H1 (cell line): ENCODE data around the gene RBM38. TPM values are rescaled to one million over a fixed set of nuclear protein-coding genes. Genes with fewer than 3 reads are reported as not detected.

Experiments
- CTCF ChIA-PET: fragments of 300-600 bp; sonication (Branson Sonifier 250); formaldehyde crosslinking; loops from one replicate; lab custom pipeline; 2021; ENCODE audit not compliant: partially characterized antibody; lab: Charles Lee
- POLR2A ChIA-PET: fragments of 300-600 bp; sonication (Branson Sonifier 250); formaldehyde crosslinking; loops from one replicate; lab custom pipeline; 2021; ENCODE audit warnings: inconsistent platforms; ENCODE audit not compliant: partially characterized antibody; lab: Charles Lee
- DNase-seq, 2 experiments: peaks; one replicate each; pipeline versions ENCODE4 v3.0.0 to v3.0.0-alpha.2; 2010 to 2022; ENCODE audit warnings: low spot score in 2 of 2, low read depth in 1 of 2, mixed read lengths in 1 of 2
- FAIRE-seq: peaks from 2 replicates; lab custom pipeline; 2011; peaks lifted over from hg19 to GRCh38; lab: Jason Lieb, UNC
- H2AFZ ChIP-seq: 2 replicates; pipeline ENCODE4 v1.8.1; 2012; ENCODE audit warnings: low read length, inconsistent platforms
- H2AK5ac ChIP-seq: 2 replicates; pipeline ENCODE4 v1.6.1; 2013; ENCODE audit warnings: low read depth, low read length
- H2BK120ac ChIP-seq: replicated peaks from 2 replicates; pipeline ENCODE3; 2013; ENCODE audit warnings: low read depth, low read length, inconsistent platforms
- H2BK12ac ChIP-seq: 2 replicates; pipeline ENCODE4 v1.6.1; 2013; ENCODE audit warnings: low read depth, low read length
- H2BK15ac ChIP-seq: 2 replicates; pipeline ENCODE4 v1.6.1; 2013; ENCODE audit warnings: low read length
- H2BK20ac ChIP-seq: 2 replicates; pipeline ENCODE4 v1.6.1; 2013; ENCODE audit warnings: low read length
- H2BK5ac ChIP-seq: 2 replicates; pipeline ENCODE4 v1.6.1; 2013; ENCODE audit warnings: low read depth, low read length
- H3K14ac ChIP-seq: 2 replicates; pipeline ENCODE4 v1.6.1; 2013; ENCODE audit warnings: inconsistent platforms; ENCODE audit not compliant: insufficient read length
- H3K18ac ChIP-seq: 2 replicates; pipeline ENCODE4 v1.6.1; 2013; ENCODE audit warnings: low read length; ENCODE audit errors: extremely low read depth
- H3K23ac ChIP-seq: 2 replicates; pipeline ENCODE4 v1.6.1; 2013; ENCODE audit warnings: inconsistent platforms; ENCODE audit not compliant: insufficient read length
- H3K23me2 ChIP-seq: 2 replicates; pipeline ENCODE4 v1.6.1; 2013; ENCODE audit warnings: low read depth, low read length
- H3K27ac ChIP-seq: 2 replicates; pipeline ENCODE4 v1.6.1; 2011; ENCODE audit warnings: low read depth, low read length, inconsistent platforms
- H3K27me3 ChIP-seq, 4 experiments: replicated peaks in 1 of 4; 1 replicate in 1 of 4; 2 replicates in 3 of 4; pipeline versions ENCODE4 v1.6.1 to v1.8.1; 2011 to 2013; ENCODE audit warnings: low read length in 3 of 4, mild to moderate bottlenecking in 3 of 4, inconsistent platforms in 2 of 4, mixed read lengths in 2 of 4, moderate library complexity in 1 of 4; ENCODE audit not compliant: control insufficient read depth in 3 of 4, insufficient read depth in 3 of 4; ENCODE audit errors: extremely low read depth in 1 of 4
- H3K36me3 ChIP-seq, 4 experiments: 2 replicates each; pipeline versions ENCODE4 v1.6.1 to v1.8.1; 2011 to 2013; ENCODE audit warnings: mild to moderate bottlenecking in 4 of 4, low read length in 3 of 4, moderate library complexity in 2 of 4, control low read depth in 1 of 4, inconsistent platforms in 1 of 4; ENCODE audit not compliant: insufficient read depth in 4 of 4, control insufficient read depth in 2 of 4
- H3K4ac ChIP-seq: replicated peaks from 2 replicates; pipeline ENCODE3; 2013; ENCODE audit warnings: low read length, low read depth, mixed read lengths, inconsistent platforms; ENCODE audit not compliant: insufficient read length
- H3K4me1 ChIP-seq, 4 experiments: replicated peaks in 1 of 4; 1 replicate in 1 of 4; 2 replicates in 3 of 4; pipeline versions ENCODE4 v1.6.1 to v1.8.1; 2011 to 2013; ENCODE audit warnings: low read length in 3 of 4, inconsistent platforms in 2 of 4, mixed read lengths in 1 of 4; ENCODE audit not compliant: insufficient read depth in 4 of 4, control insufficient read depth in 3 of 4
- H3K4me2 ChIP-seq, 2 experiments: 2 replicates each; pipeline versions ENCODE4 v1.6.1 to v1.8.1; 2011 to 2013; ENCODE audit warnings: low read depth in 2 of 2, low read length in 2 of 2, control low read depth in 1 of 2, inconsistent platforms in 1 of 2, mild to moderate bottlenecking in 1 of 2; ENCODE audit not compliant: insufficient read depth in 1 of 2
- H3K4me3 ChIP-seq, 4 experiments: fragments of 200-600, 300-600 bp in 1 of 4; sonication (generic), shearing (Covaris generic), sonication (Bioruptor Twin) in 1 of 4; 2 replicates each; pipeline versions ENCODE4 v1.5.1 to v1.8.1; 2011 to 2016; ENCODE audit warnings: low read length in 4 of 4, low read depth in 3 of 4, control low read depth in 2 of 4, inconsistent platforms in 2 of 4, mild to moderate bottlenecking in 2 of 4, mixed read lengths in 1 of 4, moderate library complexity in 1 of 4; ENCODE audit not compliant: insufficient read depth in 2 of 4; ENCODE audit errors: extremely low read depth in 1 of 4
- H3K56ac ChIP-seq: replicated peaks from 2 replicates; pipeline ENCODE3; 2013; ENCODE audit warnings: low read depth, mild to moderate bottlenecking, mixed read lengths, low read length, inconsistent platforms; ENCODE audit not compliant: insufficient read length
- H3K79me1 ChIP-seq: 2 replicates; pipeline ENCODE4 v1.6.1; 2013; ENCODE audit warnings: low read depth, low read length, control low read depth
- H3K79me2 ChIP-seq, 2 experiments: 2 replicates each; pipeline versions ENCODE4 v1.6.1 to v1.8.1; 2012 to 2013; ENCODE audit warnings: low read length in 2 of 2, mild to moderate bottlenecking in 2 of 2, inconsistent platforms in 1 of 2; ENCODE audit not compliant: insufficient read depth in 2 of 2, control insufficient read depth in 1 of 2
- H3K9ac ChIP-seq, 4 experiments: replicated peaks in 1 of 4; 1 replicate in 1 of 4; 2 replicates in 3 of 4; pipeline versions ENCODE4 v1.6.1 to v1.8.1; 2011 to 2013; ENCODE audit warnings: low read depth in 3 of 4, low read length in 3 of 4, control low read depth in 2 of 4, mild to moderate bottlenecking in 2 of 4, moderate library complexity in 2 of 4, inconsistent platforms in 1 of 4; ENCODE audit errors: extremely low read depth in 1 of 4
- H3K9me3 ChIP-seq, 2 experiments: 2 replicates each; pipeline versions ENCODE4 v1.6.1 to v1.8.1; 2012 to 2013; ENCODE audit warnings: mild to moderate bottlenecking in 2 of 2, moderate library complexity in 2 of 2, control low read depth in 1 of 2, inconsistent platforms in 1 of 2, low read depth in 1 of 2, low read length in 1 of 2, mixed read lengths in 1 of 2; ENCODE audit not compliant: insufficient read depth in 2 of 2
- H4K20me1 ChIP-seq, 2 experiments: replicated peaks in 1 of 2; 2 replicates each; pipeline versions ENCODE3 to v1.8.1; 2011 to 2013; ENCODE audit warnings: inconsistent platforms in 2 of 2, low read length in 2 of 2, mild to moderate bottlenecking in 1 of 2; ENCODE audit not compliant: insufficient read depth in 2 of 2, control insufficient read depth in 1 of 2
- H4K5ac ChIP-seq: 2 replicates; pipeline ENCODE4 v1.6.1; 2013; ENCODE audit warnings: low read length, low read depth, mixed read lengths, inconsistent platforms; ENCODE audit not compliant: insufficient read length
- H4K8ac ChIP-seq: 2 replicates; pipeline ENCODE4 v1.8.0; 2013; ENCODE audit warnings: mild to moderate bottlenecking, moderate library complexity, low read length, inconsistent platforms; ENCODE audit not compliant: insufficient read depth; ENCODE audit errors: extremely low read depth
- H4K91ac ChIP-seq: replicated peaks from 2 replicates; pipeline ENCODE3; 2013; ENCODE audit warnings: low read length, mixed read lengths, inconsistent platforms; ENCODE audit not compliant: insufficient read length
- WGBS, 2 experiments: shearing (Covaris generic) in 1 of 2; methylation state at CpG; one replicate each; pipeline versions ENCODE4 v1.1.6 to v1.1.7; 2013 to 2015; ENCODE audit warnings: low lambda C conversion rate in 2 of 2, mixed read lengths in 2 of 2, inconsistent platforms in 1 of 2, low coverage in 1 of 2, missing lambda C conversion rate in 1 of 2; ENCODE audit not compliant: insufficient replicate concordance in 2 of 2, insufficient coverage in 1 of 2, insufficient read length in 1 of 2; ENCODE audit errors: extremely low coverage in 1 of 2, missing lambda C conversion rate in 1 of 2; 5-methylcytosine and 5-hydroxymethylcytosine counted together
- polyA plus RNA-seq, 7 experiments: library from polyadenylated mRNA; depleted of rRNA in 3 of 7; stranded (reverse) in 5 of 7; unstranded in 2 of 7; fragments of >200 nt in 5 of 7; fragments of 200-250 nt in 2 of 7; gene quantifications; 1 replicate in 5 of 7; 2 replicates in 1 of 7; 4 replicates in 1 of 7; pipeline versions ENCODE4 v1.2.1 to v1.2.3, GENCODE V29; 2011 to 2013; ENCODE audit warnings: missing spikeins in 2 of 7, mixed read lengths in 2 of 7
- total RNA-seq: library from RNA; stranded (reverse); fragmentation: NEBNext Ultra II Directional; extraction: Animal tissue kit (Norgen Biotek cat#: 25700); gene quantifications from 2 replicates; pipeline ENCODE4 v1.2.1, GENCODE V29; 2021

Gene RBM38
- total and polyA plus RNA-seq, 2 of the 8 experiments (the other 6 are each of a cell fraction or from before 2014, with no cell fraction given), result 57.7 to 109 TPM

DNA sequence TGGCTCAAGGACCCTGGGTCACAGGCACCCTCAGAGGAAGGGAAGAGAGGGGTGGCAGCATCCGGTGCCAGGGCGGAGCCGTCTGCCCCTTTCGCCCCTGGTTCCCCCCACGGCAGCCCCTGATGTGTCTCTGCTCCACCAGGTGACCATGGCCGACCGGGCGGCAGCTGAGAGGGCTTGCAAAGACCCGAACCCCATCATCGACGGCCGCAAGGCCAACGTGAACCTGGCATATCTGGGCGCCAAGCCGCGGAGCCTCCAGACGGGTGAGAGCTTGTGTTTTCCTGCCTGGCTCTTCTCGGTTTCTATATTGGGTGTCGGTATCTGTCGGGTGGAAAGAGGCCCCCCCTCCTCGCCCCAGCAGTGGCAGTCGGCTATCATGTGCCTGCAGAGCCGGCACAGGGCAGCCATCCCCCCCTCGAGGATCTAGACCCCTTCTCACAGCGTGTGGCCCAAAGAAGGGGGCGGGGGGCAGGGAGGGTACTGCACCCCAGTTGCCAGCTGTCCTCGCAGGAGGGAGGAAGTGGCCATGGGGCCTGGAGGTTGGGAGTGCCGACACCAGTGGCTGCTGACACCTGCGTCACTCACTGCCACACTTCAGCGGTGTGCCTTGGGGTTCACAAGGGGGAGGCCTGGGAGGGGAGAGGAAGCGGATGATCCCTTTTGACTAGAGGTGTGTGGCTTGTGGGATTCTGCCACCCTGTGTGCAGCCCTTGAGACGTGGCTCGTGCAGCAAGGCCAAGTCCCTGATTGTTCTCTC, 1.5 kb downstream of the RBM38 start:
- H3K56ac ChIP-seq, result no peak overlapping the region
- no peak overlapping the region for H4K5ac ChIP-seq
- no peaks in the 10 kb centered on the region for H3K9me3 ChIP-seq
- H4K91ac ChIP-seq, result no peak overlapping the region
- no peak overlapping the region for H3K14ac ChIP-seq
- 81% methylated on average over 27 of the region's 33 CpGs; no CpG with 5 or more reads in 1 of the 2 experiments for WGBS, 2 experiments
- H4K8ac ChIP-seq, result peak overlapping the region; percentile 71
- peak overlapping the region; percentile 32 for H3K18ac ChIP-seq
- no peak overlapping the region for H2BK20ac ChIP-seq
- H3K36me3 ChIP-seq, result peaks cover 10 to 38% (median 19%) of the 10 kb centered on the region in 4 experiments; a peak in 7 of 8 replicates
- peak overlapping the region; percentile 58 to 74 for H3K4me2 ChIP-seq
- FAIRE-seq, result no peak
- peaks cover 5 to 57% of the 10 kb centered on the region in 2 experiments; a peak in 3 of 4 replicates for H3K79me2 ChIP-seq
- peaks cover 0 to 10% (median 4%) of the 10 kb centered on the region in 4 experiments; a peak in 4 of 7 replicates for H3K27me3 ChIP-seq
- no peak overlapping the region for H2BK120ac ChIP-seq
- H3K4me1 ChIP-seq, result peaks cover 5 to 27% (median 18%) of the 10 kb centered on the region in 4 experiments
- CTCF ChIA-PET, result interaction anchor here (0.6 to 1.5 kb wide), 7 partner anchors 11 to 700 kb away, joined by 3 to 4 read pairs (median 3); no protein-coding TSS in a partner anchor
- H3K4me3 ChIP-seq, result peak overlapping the region; percentile 60 to 94 (median 72)
- H3K4ac ChIP-seq, result peak overlapping the region; percentile 89
- POLR2A ChIA-PET, result interaction anchor here (0.7 to 3.2 kb wide), 9 partner anchors 8 to 119 kb away, joined by 3 to 11 read pairs (median 3); no protein-coding TSS in a partner anchor
- no peak overlapping the region for H3K23ac ChIP-seq
- no peak overlapping the region for H3K27ac ChIP-seq
- H2AFZ ChIP-seq, result no peak overlapping the region
- H2BK12ac ChIP-seq, result no peak overlapping the region
- no peak for DNase-seq
- H2BK5ac ChIP-seq, result peak overlapping the region; percentile 68; the same call in 1 of the 2 replicates
- peaks cover 5% of the 10 kb centered on the region; the same call in 1 of the 2 replicates for H3K23me2 ChIP-seq
- no peak overlapping the region for H2AK5ac ChIP-seq
- H4K20me1 ChIP-seq, result peaks cover 23 to 28% of the 10 kb centered on the region in 2 experiments
- H2BK15ac ChIP-seq, result 0 out of 2 replicates have a peak overlapping the region, but pooled peaks have one; percentile 72
- peak overlapping the region in 1 of 4 experiments; percentile 56; a peak in 1 of 7 replicates for H3K9ac ChIP-seq
- peaks cover 30% of the 10 kb centered on the region for H3K79me1 ChIP-seq
